GOT3 (cell line): Measurements from ENCODE around the gene KLK7.

Experiments
- DNase-seq: peaks from one replicate; lab custom pipeline; 2025; ENCODE audit warnings: mixed read lengths; lab: John Stamatoyannopoulos, UW

The KLK7 gene

GRCh38 chr19:50983625-50984292 lies at the start of gene KLK7:
KLK7 (minus strand) TSS chr19:50983917; CDS start chr19:50982399, 1,518 bp downstream.
- DNase-seq: no peak

- no peak for DNase-seq
Observed at GRCh38 chr19:51031880-51032225, 48.1 kb upstream of the KLK7 start.

GRCh38 chr19:51031220-51031879 lies 47.6 kb upstream of the KLK7 start:
- no peak for DNase-seq

- DNase-seq: no peak
Observed at GRCh38 chr19:51030631-51031030, 46.9 kb upstream of the KLK7 start.

GRCh38 chr19:51029718-51030117 lies 46.0 kb upstream of the KLK7 start:
- DNase-seq: no peak

GRCh38 chr19:51027873-51028272 lies 44.2 kb upstream of the KLK7 start:
- DNase-seq: no peak

- no peak for DNase-seq
Observed at GRCh38 chr19:51027126-51027806, 43.5 kb upstream of the KLK7 start.

GRCh38 chr19:51026554-51026831 lies 42.8 kb upstream of the KLK7 start, which contains the start of gene KLK11:
KLK11 (minus strand) TSS chr19:51026616; CDS start chr19:51025631, 985 bp downstream.
- no peak for DNase-seq

GRCh38 chr19:51025809-51026553 lies 42.3 kb upstream of the KLK7 start:
- no peak for DNase-seq

- DNase-seq: no peak
Observed at GRCh38 chr19:51025401-51025800, 41.7 kb upstream of the KLK7 start.

GRCh38 chr19:51024924-51025323 lies 41.2 kb upstream of the KLK7 start:
- no peak for DNase-seq

- no peak for DNase-seq
Observed at GRCh38 chr19:51023946-51024345, 40.2 kb upstream of the KLK7 start.

- DNase-seq: no peak
Observed at GRCh38 chr19:51022526-51022925, 38.8 kb upstream of the KLK7 start.

- no peak for DNase-seq
Observed at GRCh38 chr19:51020988-51021651, 37.4 kb upstream of the KLK7 start.

GRCh38 chr19:51019544-51019925 lies 35.8 kb upstream of the KLK7 start, which contains the start of gene KLK10:
KLK10 (minus strand) TSS chr19:51019709; CDS start chr19:51019130, 579 bp downstream.
- no peak for DNase-seq

GRCh38 chr19:51018745-51019543 lies 35.2 kb upstream of the KLK7 start:
- DNase-seq: no peak

GRCh38 chr19:51016798-51017683 lies 33.3 kb upstream of the KLK7 start:
- DNase-seq: no peak

- DNase-seq: no peak
Observed at GRCh38 chr19:51015691-51016267, 32.1 kb upstream of the KLK7 start.

GRCh38 chr19:51014242-51014641 lies 30.5 kb upstream of the KLK7 start:
- DNase-seq: no peak

- no peak for DNase-seq
Observed at GRCh38 chr19:51012661-51013190, 29.0 kb upstream of the KLK7 start.
